Panc1 (cell line): ENCODE results near the gene PRSS50. TPM values are rescaled to one million over a fixed set of nuclear protein-coding genes. Genes with fewer than 3 reads are reported as not detected.

Experiments used
- ATAC-seq: fragments of 200-7000 bp; cut with Tn5 transposase; 2 replicates; pipeline ENCODE4 v1.9.1; 2020; ENCODE audit warnings: mild to moderate bottlenecking, moderate library complexity
- BruUV-seq: library from RNA; stranded (reverse); fragments of 400-500 nt; replicated peaks from 2 replicates; lab custom pipeline; 2021; lab: Mats Ljungman, UMichigan
- CTCF ChIA-PET: fragments of 300-600 bp; sonication (Branson Sonifier 250); formaldehyde crosslinking; loops from one replicate; lab custom pipeline; 2022; ENCODE audit warnings: antibody characterized with exemption; lab: Charles Lee
- POLR2A ChIA-PET: fragments of 300-600 bp; sonication (Branson Sonifier 250); formaldehyde crosslinking; loops from one replicate; lab custom pipeline; 2022; ENCODE audit warnings: antibody characterized with exemption; lab: Charles Lee
- DNase-seq: peaks from one replicate; pipeline ENCODE4 v3.0.0-alpha.2; 2010; ENCODE audit warnings: low read depth, low spot score
- H3K27ac ChIP-seq: 2 replicates; pipeline ENCODE4 v1.5.1; 2011; ENCODE audit warnings: mild to moderate bottlenecking, low read length, inconsistent platforms
- H3K27me3 ChIP-seq: fragments of 200-500 bp; sonication (Bioruptor generic); 2 replicates; pipeline ENCODE4 v1.6.0; 2014; ENCODE audit warnings: low read length, inconsistent platforms; ENCODE audit not compliant: control insufficient read depth, insufficient read depth
- H3K36me3 ChIP-seq: fragments of 200-500 bp; sonication (Bioruptor generic); 2 replicates; pipeline ENCODE4 v1.5.1; 2014; ENCODE audit warnings: inconsistent platforms, mild to moderate bottlenecking, low read length, moderate library complexity; ENCODE audit not compliant: control insufficient read depth, insufficient read depth
- H3K4me1 ChIP-seq: 2 replicates; pipeline ENCODE4 v1.5.1; 2011; ENCODE audit warnings: inconsistent platforms, mild to moderate bottlenecking, low read length, moderate library complexity; ENCODE audit not compliant: control insufficient read depth, insufficient read depth
- H3K4me3 ChIP-seq, 2 experiments: 2 replicates each; pipeline ENCODE4 v1.5.1; 2011 to 2012; ENCODE audit warnings: low read depth in 2 of 2, low read length in 2 of 2, mild to moderate bottlenecking in 2 of 2, inconsistent platforms in 1 of 2, moderate library complexity in 1 of 2
- H3K9me3 ChIP-seq: fragments of 200-500 bp; sonication (Bioruptor generic); 2 replicates; pipeline ENCODE4 v1.5.1; 2014; ENCODE audit warnings: low read depth, mild to moderate bottlenecking, inconsistent platforms, low read length, moderate library complexity; ENCODE audit not compliant: control insufficient read depth, insufficient read depth
- CTCF ChIP-seq: fragments of 450-650 bp; IDR thresholded peaks from 2 replicates; pipeline ENCODE4 v1.5.1; 2017; ENCODE audit warnings: mild to moderate bottlenecking
- POLR2AphosphoS5 ChIP-seq: IDR thresholded peaks from 2 replicates; pipeline ENCODE4 v1.6.1; 2012; ENCODE audit warnings: mild to moderate bottlenecking, low read depth, low read length, moderate library complexity
- REST ChIP-seq, 2 experiments: IDR thresholded peaks; 2 replicates each; pipeline ENCODE4 v1.6.1; 2011 to 2012; ENCODE audit warnings: low read depth in 2 of 2, control low read depth in 1 of 2, low read length in 1 of 2, mild to moderate bottlenecking in 1 of 2, moderate library complexity in 1 of 2; ENCODE audit not compliant: insufficient read depth in 1 of 2
- SIN3A ChIP-seq: IDR thresholded peaks from 2 replicates; pipeline ENCODE4 v1.6.1; 2012; ENCODE audit warnings: low read depth, mild to moderate bottlenecking, low read length, moderate library complexity, borderline replicate concordance; ENCODE audit not compliant: insufficient read depth
- TCF7L2 ChIP-seq: IDR thresholded peaks from 2 replicates; pipeline ENCODE4 v1.6.1; 2011; ENCODE audit warnings: mild to moderate bottlenecking, low read depth, low read length, inconsistent platforms
- in situ Hi-C: cut with HindIII; loops from 2 replicates; pipeline ENCODE4 v1.10.0; 2016; ENCODE audit warnings: low sequenced_read_pairs, low pct_unique_long_range_greater_than_20kb
- intact Hi-C: fragments of 100-400 bp; cut with micrococcal nuclease; formaldehyde crosslinking; loops from one replicate; pipeline ENCODE4 v1.10.0; 2022; ENCODE audit not compliant: unreplicated experiment
- total RNA-seq: library from RNA; stranded (reverse); gene quantifications from one replicate; pipeline ENCODE4 v1.2.1, GENCODE V29; 2021; ENCODE audit not compliant: unreplicated experiment

PRSS50 gene
- total RNA-seq, 1 experiment from 2014 or later = 0.13 TPM

GRCh38 chr3:46675426-46675825 lies 42.2 kb downstream of the PRSS50 start:
- DNase-seq (no peak), ATAC-seq (no peak)
- Histone ChIP-seq H3K27ac (no peak overlapping the region), H3K4me3 (no peak overlapping the region), H3K27me3 (no peaks in the 10 kb centered on the region), H3K4me1 (no peaks in the 10 kb centered on the region), H3K9me3 (no peaks in the 10 kb centered on the region), H3K36me3 (no peaks in the 10 kb centered on the region)
- intact Hi-C loops = no loop called here
- ChIA-PET POLR2A (no interaction called here), CTCF (no interaction called here)
- no TSS peak for BruUV-seq
- in situ Hi-C loops = no loop called here
- TF ChIP-seq SIN3A (no peak), CTCF (no peak), POLR2AphosphoS5 (no peak), TCF7L2 (no peak), REST (IDR thresholded peaks at IDR 0.05; ENCODE audit: insufficient read depth in 1 of 2, low read depth in 2 of 2, low read length in 1 of 2) (no peak)

GRCh38 chr3:46674031-46674845 lies 43.4 kb downstream of the PRSS50 start:
- Histone ChIP-seq H3K27ac (no peak overlapping the region), H3K36me3 (no peaks in the 10 kb centered on the region), H3K27me3 (no peaks in the 10 kb centered on the region), H3K4me1 (no peaks in the 10 kb centered on the region), H3K4me3 (no peak overlapping the region), H3K9me3 (no peaks in the 10 kb centered on the region)
- TF ChIP-seq POLR2AphosphoS5 (no peak), TCF7L2 (no peak), REST (IDR thresholded peaks at IDR 0.05; ENCODE audit: insufficient read depth in 1 of 2, low read depth in 2 of 2, low read length in 1 of 2) (no peak), CTCF (no peak), SIN3A (no peak)
- CTCF ChIA-PET = no interaction called here
- no peak for DNase-seq
- POLR2A ChIA-PET = no interaction called here
- ATAC-seq = no peak
- intact Hi-C loops (no loop called here), in situ Hi-C loops (no loop called here)
- no TSS peak for BruUV-seq
